Motor neuron (in vitro differentiated cells): ENCODE results near the gene COL23A1. TPM values are rescaled to one million over a fixed set of nuclear protein-coding genes. Genes with fewer than 3 reads are reported as not detected.
"Not testable (repeated sequence)": the region's sequence is repeated elsewhere in the genome, so short reads cannot be mapped to it uniquely, and the experiment has no call there.

ENCODE experiments used
- ATAC-seq, 8 experiments: fragments of 200-7000 bp; cut with Tn5 transposase; replicated peaks in 6 of 8; 2 replicates each; pipeline ENCODE4 v1.8.0; 2021; ENCODE audit warnings: mild to moderate bottlenecking in 8 of 8, moderate library complexity in 8 of 8
- H3K27ac ChIP-seq, 2 donors: fragments of 250-450 bp; sonication (Bioruptor Pico); 2 replicates each; pipeline ENCODE4 v1.9.0; 2021; ENCODE audit warnings: antibody characterized with exemption in 2 of 2, mild to moderate bottlenecking in 2 of 2, moderate library complexity in 1 of 2
- H3K4me1 ChIP-seq, 2 donors: fragments of 250-450 bp; sonication (Bioruptor Pico); replicated peaks in 1 of 2; 2 replicates each; pipeline ENCODE4 v1.6.1; 2021; ENCODE audit warnings: antibody characterized with exemption in 2 of 2, mild to moderate bottlenecking in 2 of 2, moderate library complexity in 1 of 2
- H3K4me3 ChIP-seq, 5 donors: fragments of 250-450 bp; sonication (Bioruptor Pico); 2 replicates each; pipeline ENCODE4 v1.9.0; 2021; ENCODE audit warnings: antibody characterized with exemption in 5 of 5, mild to moderate bottlenecking in 5 of 5, moderate library complexity in 4 of 5
- WGBS, 10 experiments: fragments of 450-650 bp; shearing (Covaris generic); methylation state at CpG; one replicate each; pipeline ENCODE4 v1.0.0; 2022; 5-methylcytosine and 5-hydroxymethylcytosine counted together
- in situ Hi-C, 9 experiments: fragments of 400-800 bp; cut with MboI; loops; one replicate each; pipeline ENCODE4 v1.15.0; 2021; ENCODE audit warnings: low sequenced_read_pairs in 9 of 9, low pct_unique_long_range_greater_than_20kb in 2 of 9; ENCODE audit not compliant: unreplicated experiment in 9 of 9
- total RNA-seq, 8 experiments: library from RNA; unstranded; fragments of 300-600 nt; gene quantifications; 2 replicates each; pipeline versions ENCODE4 v1.2.3 to v1.2.4, GENCODE V29; 2022

COL23A1 gene
- total RNA-seq, 8 experiments from 2014 or later, result 0.10 to 10.8 (median 0.20) TPM

- 80 to 100% (median 90%) methylated on average over 2 to 7 of the region's 11 CpGs; no CpG with 5 or more reads in 3 of the 10 experiments for WGBS, 10 experiments
- in situ Hi-C loops, result no loop called here
- H3K4me3 ChIP-seq, result no peak overlapping the region
- no peak overlapping the region for H3K27ac ChIP-seq
- ATAC-seq, result no peak
- H3K4me1 ChIP-seq, result no peaks in the 10 kb centered on the region
Observed at GRCh38 chr5:178198706-178199105, 391.5 kb downstream of the COL23A1 start.

- H3K4me3 ChIP-seq, in situ Hi-C loops, H3K27ac ChIP-seq, H3K4me1 ChIP-seq, ATAC-seq: not testable (repeated sequence)
- 77 to 100% (median 95%) methylated on average over 1 to 5 of the region's 11 CpGs; no CpG with 5 or more reads in 3 of the 10 experiments for WGBS, 10 experiments
Observed at GRCh38 chr5:178198151-178198550, 392.0 kb downstream of the COL23A1 start.

GRCh38 chr5:178196986-178197385 is 393.2 kb downstream of the COL23A1 start:
- ATAC-seq, result peak in 2 of 8 experiments; percentile 14 to 23

GRCh38 chr5:178196281-178196812 is 393.8 kb downstream of the COL23A1 start:
- no peak overlapping the region for H3K27ac ChIP-seq
- 56 to 100% (median 80%) methylated on average over 1 to 4 of the region's 7 CpGs; no CpG with 5 or more reads in 1 of the 10 experiments for WGBS, 10 experiments
- ATAC-seq, result peak in 2 of 8 experiments; percentile 41 to 50
- no peaks in the 10 kb centered on the region for H3K4me1 ChIP-seq
- in situ Hi-C loops, result no loop called here
- H3K4me3 ChIP-seq, result no peak overlapping the region

More at GRCh38 chr5:178196986-178197385, 393.2 kb downstream of the COL23A1 start:
- WGBS, 10 experiments, result 0 to 79% (median 59%) methylated on average over 1 to 8 of the region's 8 CpGs; no CpG with 5 or more reads in 4 of the 10 experiments
- Histone ChIP-seq H3K4me1 (no peaks in the 10 kb centered on the region), H3K27ac (no peak overlapping the region), H3K4me3 (no peak overlapping the region)
- in situ Hi-C loops, result no loop called here

GRCh38 chr5:178194026-178194425 is 396.2 kb downstream of the COL23A1 start:
- Histone ChIP-seq H3K4me1 (no peaks in the 10 kb centered on the region), H3K4me3 (no peak overlapping the region), H3K27ac (no peak overlapping the region)
- 0 to 86% (median 53%) methylated on average over 1 to 5 of the region's 7 CpGs; no CpG with 5 or more reads in 2 of the 10 experiments for WGBS, 10 experiments
- in situ Hi-C loops, result no loop called here
- ATAC-seq, result peak in 3 of 8 experiments; percentile 17 to 59 (median 54)

GRCh38 chr5:178193251-178193809 is 396.9 kb downstream of the COL23A1 start:
- Histone ChIP-seq H3K4me3 (no peak overlapping the region), H3K27ac (no peak overlapping the region), H3K4me1 (no peaks in the 10 kb centered on the region)
- WGBS, 10 experiments, result 10 to 85% (median 66%) methylated on average over 1 to 4 of the region's 8 CpGs; no CpG with 5 or more reads in 5 of the 10 experiments
- in situ Hi-C loops, result no loop called here
- ATAC-seq, result peak in 3 of 8 experiments; percentile 28 to 49 (median 38)

- WGBS, 10 experiments, result 65 to 100% (median 79%) methylated on average over 1 to 6 of the region's 7 CpGs
- in situ Hi-C loops, result no loop called here
- Histone ChIP-seq H3K4me3 (no peak overlapping the region), H3K27ac (no peak overlapping the region), H3K4me1 (no peaks in the 10 kb centered on the region)
- ATAC-seq, result no peak
Observed at GRCh38 chr5:178192787-178193186, 397.4 kb downstream of the COL23A1 start.

GRCh38 chr5:178192244-178192643 is 397.9 kb downstream of the COL23A1 start:
- WGBS, 10 experiments, result 38 to 100% (median 84%) methylated on average over 1 to 2 of the region's 2 CpGs; no CpG with 5 or more reads in 1 of the 10 experiments
- Histone ChIP-seq H3K4me1 (no peaks in the 10 kb centered on the region), H3K27ac (no peak overlapping the region), H3K4me3 (no peak overlapping the region)
- no peak for ATAC-seq
- in situ Hi-C loops, result no loop called here

- no peak overlapping the region for H3K4me3 ChIP-seq
- WGBS, 10 experiments, result 67 to 93% (median 79%) methylated on average over 1 to 4 of the region's 4 CpGs; no CpG with 5 or more reads in 3 of the 10 experiments
- H3K4me1 ChIP-seq, result no peaks in the 10 kb centered on the region
- in situ Hi-C loops, result no loop called here
- ATAC-seq, result no peak
- no peak overlapping the region for H3K27ac ChIP-seq
Observed at GRCh38 chr5:178191661-178192060, 398.5 kb downstream of the COL23A1 start.

- Histone ChIP-seq H3K4me1 (no peaks in the 10 kb centered on the region), H3K4me3 (no peak overlapping the region), H3K27ac (no peak overlapping the region)
- no peak for ATAC-seq
- 54 to 100% (median 73%) methylated on average over 1 to 2 of the region's 2 CpGs; no CpG with 5 or more reads in 5 of the 10 experiments for WGBS, 10 experiments
- in situ Hi-C loops, result no loop called here
Observed at GRCh38 chr5:178189433-178189832, 400.8 kb downstream of the COL23A1 start.

Other genes starting within 250 kb of the COL23A1 start
- gene CLK4, start 36.7 kb upstream of the COL23A1 start, total RNA-seq, result 10 to 100 TPM; 18.4 to 44.9 (median 27.0) TPM
- 10 to 100 TPM in 7 of 8 experiments, 1 to 10 TPM in 1; 7.9 to 15.4 (median 12.1) TPM for gene ZNF354A, start 140.3 kb upstream of the COL23A1 start, total RNA-seq